ENCODE measurements around the gene FKBP1B.

Gene FKBP1B

GRCh38 chr2:24083567-24084385 lies 34.2 kb downstream of the FKBP1B start:
- TF ChIP-seq CEBPB (IDR thresholded peaks at IDR 0.05), result no peak
- TF ChIP-seq TCF12 (IDR thresholded peaks at IDR 0.05; ENCODE audit: low read depth), result peak; percentile 29; the same call in 1 of the 2 replicates
- TF ChIP-seq YY1 (IDR thresholded peaks at IDR 0.05; ENCODE audit: low read depth), result peak; percentile 78
- no peak for TF ChIP-seq TEAD4 (IDR thresholded peaks at IDR 0.05)
- TF ChIP-seq USF1 (IDR thresholded peaks at IDR 0.05), result no peak
- no peak for TF ChIP-seq EGR1 (IDR thresholded peaks at IDR 0.05)
- TF ChIP-seq EP300 (IDR thresholded peaks at IDR 0.05; ENCODE audit: borderline replicate concordance), result no peak
- no peak for TF ChIP-seq TAF1 (IDR thresholded peaks at IDR 0.05; ENCODE audit: low read depth)
- TF ChIP-seq ZBTB7A (IDR thresholded peaks at IDR 0.05; ENCODE audit: low read depth), result no peak
- peak; percentile 6; the same call in 1 of the 2 replicates for TF ChIP-seq FOXM1 (IDR thresholded peaks at IDR 0.05; ENCODE audit: borderline replicate concordance, low read depth)
- TF ChIP-seq RAD21 (IDR thresholded peaks at IDR 0.05; ENCODE audit: low read depth), result no peak
- TF ChIP-seq MAX (IDR thresholded peaks at IDR 0.05), result no peak
- no peak for TF ChIP-seq REST (IDR thresholded peaks at IDR 0.05; ENCODE audit: low read depth)
- no peak for TF ChIP-seq CREB1 (IDR thresholded peaks at IDR 0.05; ENCODE audit: low read depth)
- TF ChIP-seq NFIC (IDR thresholded peaks at IDR 0.05), result no peak

GRCh38 chr2:24084386-24085199 lies 35.1 kb downstream of the FKBP1B start, which contains the start of gene TP53I3:
Gene TP53I3, minus strand, starts transcription at chr2:24084834. Its CDS starts 508 bp downstream, at chr2:24084326.
- TF ChIP-seq RAD21 (IDR thresholded peaks at IDR 0.05; ENCODE audit: low read depth) (peak; percentile 77), EGR1 (IDR thresholded peaks at IDR 0.05) (peak; percentile 6; the same call in 1 of the 2 replicates), TEAD4 (IDR thresholded peaks at IDR 0.05) (peak; percentile 44), USF1 (IDR thresholded peaks at IDR 0.05) (0 out of 2 replicates have a peak, but pooled peaks have one; percentile 8), TAF1 (IDR thresholded peaks at IDR 0.05; ENCODE audit: low read depth) (peak; percentile 72), YY1 (IDR thresholded peaks at IDR 0.05; ENCODE audit: low read depth) (peak; percentile 46), CEBPB (IDR thresholded peaks at IDR 0.05) (no peak), CREB1 (IDR thresholded peaks at IDR 0.05; ENCODE audit: low read depth) (no peak), REST (IDR thresholded peaks at IDR 0.05; ENCODE audit: low read depth) (no peak), NFIC (IDR thresholded peaks at IDR 0.05) (peak; percentile 40), TCF12 (IDR thresholded peaks at IDR 0.05; ENCODE audit: low read depth) (peak; percentile 42), FOXM1 (IDR thresholded peaks at IDR 0.05; ENCODE audit: borderline replicate concordance, low read depth) (peak; percentile 7; the same call in 1 of the 2 replicates), MAX (IDR thresholded peaks at IDR 0.05) (peak; percentile 67), EP300 (IDR thresholded peaks at IDR 0.05; ENCODE audit: borderline replicate concordance) (no peak), ZBTB7A (IDR thresholded peaks at IDR 0.05; ENCODE audit: low read depth) (peak; percentile 90)

GRCh38 chr2:24085200-24085489 lies 35.6 kb downstream of the FKBP1B start:
- TF ChIP-seq REST (IDR thresholded peaks at IDR 0.05; ENCODE audit: low read depth) (no peak), CEBPB (IDR thresholded peaks at IDR 0.05) (no peak), USF1 (IDR thresholded peaks at IDR 0.05) (no peak), MAX (IDR thresholded peaks at IDR 0.05) (no peak)

Measured in Ishikawa (cell line).